Stimulated activated memory B cell treated with anti-CD40 and anti-IgM and Interleukin-4, amounts not matched to agents 10 μg/mL and 1 μg/mL and 100 μg/mL, for 72 hours (primary cell): ENCODE results near the gene HTRA3.
"Not testable (repeated sequence)": the region's sequence is repeated elsewhere in the genome, so short reads cannot be mapped to it uniquely, and the experiment has no call there.

Experiments used
- ATAC-seq: fragments of 150-1000 bp; cut with Tn5 transposase; 2 replicates; pipeline ENCODE4 v1.10.0; 2021
- H3K27ac Mint-ChIP-seq: one replicate; pipeline ENCODE4 v1.8.0; 2022; ENCODE audit warnings: mild to moderate bottlenecking, mixed read lengths
- H3K27me3 Mint-ChIP-seq: one replicate; pipeline ENCODE4 v1.8.0; 2022; ENCODE audit warnings: mixed read lengths
- H3K36me3 Mint-ChIP-seq: one replicate; pipeline ENCODE4 v1.8.0; 2022; ENCODE audit warnings: mixed read lengths
- H3K4me1 Mint-ChIP-seq: one replicate; pipeline ENCODE4 v1.8.0; 2022; ENCODE audit warnings: mixed read lengths
- H3K4me3 Mint-ChIP-seq: one replicate; pipeline ENCODE4 v1.8.0; 2022; ENCODE audit warnings: mild to moderate bottlenecking, moderate library complexity, mixed read lengths
- H3K9me3 Mint-ChIP-seq: one replicate; pipeline ENCODE4 v1.8.0; 2022; ENCODE audit warnings: mixed read lengths

Gene HTRA3

GRCh38 chr4:8333726-8334460 is 64.3 kb downstream of the HTRA3 start:
- H3K4me1 Mint-ChIP-seq: no peaks in the 10 kb centered on the region
- peaks cover 25% of the 10 kb centered on the region for H3K9me3 Mint-ChIP-seq
- no peak overlapping the region for H3K4me3 Mint-ChIP-seq
- no peaks in the 10 kb centered on the region for H3K36me3 Mint-ChIP-seq
- no peak overlapping the region for H3K27ac Mint-ChIP-seq
- no peak for ATAC-seq
- peaks cover 10% of the 10 kb centered on the region for H3K27me3 Mint-ChIP-seq

- H3K27ac Mint-ChIP-seq: no peak overlapping the region
- ATAC-seq: no peak
- H3K4me3 Mint-ChIP-seq: no peak overlapping the region
- H3K4me1 Mint-ChIP-seq: no peaks in the 10 kb centered on the region
- H3K27me3 Mint-ChIP-seq: peaks cover 10% of the 10 kb centered on the region
- peaks cover 25% of the 10 kb centered on the region for H3K9me3 Mint-ChIP-seq
- no peaks in the 10 kb centered on the region for H3K36me3 Mint-ChIP-seq
These were observed 65.4 kb downstream of the HTRA3 start for GRCh38 chr4:8334786-8335460.

- ATAC-seq: no peak
- Mint-ChIP-seq H3K27me3 (peaks cover 10% of the 10 kb centered on the region), H3K4me1 (no peaks in the 10 kb centered on the region), H3K9me3 (peaks cover 25% of the 10 kb centered on the region), H3K4me3 (no peak overlapping the region), H3K27ac (no peak overlapping the region), H3K36me3 (no peaks in the 10 kb centered on the region)
These were observed 66.3 kb downstream of the HTRA3 start for GRCh38 chr4:8335848-8336247.

GRCh38 chr4:8336412-8337075 is 67.0 kb downstream of the HTRA3 start:
- no peak overlapping the region for H3K27ac Mint-ChIP-seq
- no peaks in the 10 kb centered on the region for H3K36me3 Mint-ChIP-seq
- no peak overlapping the region for H3K4me3 Mint-ChIP-seq
- peaks cover 13% of the 10 kb centered on the region for H3K27me3 Mint-ChIP-seq
- no peak for ATAC-seq
- no peaks in the 10 kb centered on the region for H3K4me1 Mint-ChIP-seq
- H3K9me3 Mint-ChIP-seq: peaks cover 25% of the 10 kb centered on the region

- no peaks in the 10 kb centered on the region for H3K4me1 Mint-ChIP-seq
- H3K4me3 Mint-ChIP-seq: no peak overlapping the region
- H3K36me3 Mint-ChIP-seq: no peaks in the 10 kb centered on the region
- peaks cover 20% of the 10 kb centered on the region for H3K9me3 Mint-ChIP-seq
- no peak for ATAC-seq
- H3K27me3 Mint-ChIP-seq: peaks cover 20% of the 10 kb centered on the region
- H3K27ac Mint-ChIP-seq: no peak overlapping the region
These were observed 68.9 kb downstream of the HTRA3 start for GRCh38 chr4:8338351-8338961.

- Mint-ChIP-seq H3K4me1 (no peaks in the 10 kb centered on the region), H3K27ac (no peak overlapping the region), H3K9me3 (peaks cover 16% of the 10 kb centered on the region), H3K4me3 (no peak overlapping the region), H3K27me3 (peaks cover 44% of the 10 kb centered on the region), H3K36me3 (no peaks in the 10 kb centered on the region)
- no peak for ATAC-seq
These were observed 71.3 kb downstream of the HTRA3 start for GRCh38 chr4:8340781-8341241.

GRCh38 chr4:8341281-8341680 is 71.7 kb downstream of the HTRA3 start:
- H3K4me3 Mint-ChIP-seq, H3K27ac Mint-ChIP-seq, H3K4me1 Mint-ChIP-seq, ATAC-seq, H3K36me3 Mint-ChIP-seq: not testable (repeated sequence)
- Mint-ChIP-seq H3K27me3 (peaks cover 49% of the 10 kb centered on the region), H3K9me3 (peaks cover 13% of the 10 kb centered on the region)

GRCh38 chr4:8341691-8342090 is 72.1 kb downstream of the HTRA3 start:
- Mint-ChIP-seq H3K27me3 (peaks cover 53% of the 10 kb centered on the region), H3K36me3 (no peaks in the 10 kb centered on the region), H3K27ac (no peak overlapping the region), H3K4me3 (no peak overlapping the region), H3K9me3 (peaks cover 9% of the 10 kb centered on the region), H3K4me1 (no peaks in the 10 kb centered on the region)
- ATAC-seq: no peak

GRCh38 chr4:8342651-8343261 is 73.2 kb downstream of the HTRA3 start:
- no peak for ATAC-seq
- Mint-ChIP-seq H3K4me1 (no peaks in the 10 kb centered on the region), H3K9me3 (peaks cover 6% of the 10 kb centered on the region), H3K36me3 (no peaks in the 10 kb centered on the region), H3K27ac (no peak overlapping the region), H3K27me3 (peaks cover 56% of the 10 kb centered on the region), H3K4me3 (no peak overlapping the region)

- Mint-ChIP-seq H3K4me3 (no peak overlapping the region), H3K9me3 (peaks cover 2% of the 10 kb centered on the region), H3K36me3 (no peaks in the 10 kb centered on the region), H3K4me1 (no peaks in the 10 kb centered on the region), H3K27me3 (peaks cover 56% of the 10 kb centered on the region), H3K27ac (no peak overlapping the region)
- ATAC-seq: no peak
These were observed 73.9 kb downstream of the HTRA3 start for GRCh38 chr4:8343262-8343966.

- Mint-ChIP-seq H3K4me1 (no peaks in the 10 kb centered on the region), H3K4me3 (no peak overlapping the region), H3K9me3 (no peaks in the 10 kb centered on the region), H3K27ac (no peak overlapping the region), H3K27me3 (peaks cover 56% of the 10 kb centered on the region), H3K36me3 (no peaks in the 10 kb centered on the region)
- ATAC-seq: no peak
These were observed 74.4 kb downstream of the HTRA3 start for GRCh38 chr4:8343967-8344331.

- peaks cover 56% of the 10 kb centered on the region for H3K27me3 Mint-ChIP-seq
- H3K9me3 Mint-ChIP-seq: no peaks in the 10 kb centered on the region
- H3K27ac Mint-ChIP-seq: no peak overlapping the region
- no peaks in the 10 kb centered on the region for H3K4me1 Mint-ChIP-seq
- H3K36me3 Mint-ChIP-seq: no peaks in the 10 kb centered on the region
- no peak overlapping the region for H3K4me3 Mint-ChIP-seq
- no peak for ATAC-seq
These were observed 74.8 kb downstream of the HTRA3 start for GRCh38 chr4:8344377-8344776.

- no peaks in the 10 kb centered on the region for H3K4me1 Mint-ChIP-seq
- H3K4me3 Mint-ChIP-seq: no peak overlapping the region
- no peak for ATAC-seq
- no peaks in the 10 kb centered on the region for H3K36me3 Mint-ChIP-seq
- peaks cover 65% of the 10 kb centered on the region for H3K27me3 Mint-ChIP-seq
- H3K27ac Mint-ChIP-seq: no peak overlapping the region
- no peaks in the 10 kb centered on the region for H3K9me3 Mint-ChIP-seq
These were observed 75.7 kb downstream of the HTRA3 start for GRCh38 chr4:8345053-8345945.
